WTC11 (cell line): Measurements from ENCODE around the gene SAMD3. TPM values are rescaled to one million over a fixed set of nuclear protein-coding genes. Genes with fewer than 3 reads are reported as not detected.

ENCODE experiments used
- ATAC-seq: fragments of 200-7000 bp; cut with Tn5 transposase; 2 replicates; pipeline ENCODE4 v1.10.0; 2021; ENCODE audit warnings: mild to moderate bottlenecking, moderate library complexity
- CTCF ChIA-PET: fragments of 300-600 bp; sonication (Branson Sonifier 250); formaldehyde crosslinking; loops from one replicate; lab custom pipeline; 2021; ENCODE audit warnings: antibody characterized with exemption; lab: Charles Lee
- POLR2A ChIA-PET: fragments of 350-600 bp; sonication (Branson Sonifier 250); formaldehyde crosslinking; loops from one replicate; lab custom pipeline; 2021; ENCODE audit warnings: antibody characterized with exemption; lab: Charles Lee
- DNase-seq: peaks from one replicate; pipeline ENCODE4 v3.0.0; 2021; ENCODE audit warnings: low spot score
- H3K27ac Mint-ChIP-seq: 2 replicates; pipeline ENCODE4 v1.8.0; 2021; ENCODE audit warnings: mixed read lengths
- H3K27me3 Mint-ChIP-seq: 2 replicates; pipeline ENCODE4 v1.8.0; 2021; ENCODE audit warnings: low read depth, mild to moderate bottlenecking, moderate library complexity, mixed read lengths
- H3K36me3 Mint-ChIP-seq: 2 replicates; pipeline ENCODE4 v1.8.0; 2021; ENCODE audit warnings: mixed read lengths
- H3K4me1 Mint-ChIP-seq: 2 replicates; pipeline ENCODE4 v1.8.0; 2022; ENCODE audit warnings: mixed read lengths
- H3K4me3 Mint-ChIP-seq: 2 replicates; pipeline ENCODE4 v1.8.0; 2021; ENCODE audit warnings: mild to moderate bottlenecking, moderate library complexity, mixed read lengths
- H3K9me3 Mint-ChIP-seq: 2 replicates; pipeline ENCODE4 v1.8.0; 2021; ENCODE audit warnings: mixed read lengths
- ERG ChIP-seq: fragments of 250-450 bp; sonication (Bioruptor Pico); IDR thresholded peaks from 2 replicates; pipeline ENCODE4 v1.8.0; 2021; ENCODE audit warnings: mild to moderate bottlenecking
- GRHL2 ChIP-seq: fragments of 250-450 bp; sonication (Bioruptor Pico); IDR thresholded peaks from 2 replicates; pipeline ENCODE4 v1.8.0; 2022; ENCODE audit warnings: mild to moderate bottlenecking, moderate library complexity; ENCODE audit not compliant: insufficient replicate concordance, severe bottlenecking
- GTF2I ChIP-seq: fragments of 250-450 bp; sonication (Bioruptor Pico); conservative IDR thresholded peaks from 2 replicates; pipeline ENCODE4 v1.4.0; 2021; ENCODE audit warnings: mild to moderate bottlenecking
- JUN ChIP-seq: sonication (generic); formaldehyde crosslinking; IDR thresholded peaks from 2 replicates; pipeline ENCODE4 v1.8.0; 2023; ENCODE audit warnings: mild to moderate bottlenecking, missing genetic modification reagents
- KAT7 ChIP-seq: sonication (generic); formaldehyde crosslinking; IDR thresholded peaks from 2 replicates; pipeline ENCODE4 v1.8.1; 2023; ENCODE audit warnings: missing genetic modification reagents, mild to moderate bottlenecking, borderline replicate concordance
- MXD4 ChIP-seq: fragments of 250-450 bp; sonication (Bioruptor Pico); IDR thresholded peaks from 2 replicates; pipeline ENCODE4 v1.8.0; 2021; ENCODE audit warnings: mild to moderate bottlenecking, moderate library complexity, borderline replicate concordance
- NFATC4 ChIP-seq: fragments of 250-450 bp; sonication (Bioruptor Pico); IDR thresholded peaks from 2 replicates; pipeline ENCODE4 v1.9.0; 2021; ENCODE audit warnings: mild to moderate bottlenecking
- OVOL2 ChIP-seq: fragments of 250-450 bp; sonication (Bioruptor Pico); IDR thresholded peaks from 2 replicates; pipeline ENCODE4 v1.9.0; 2021; ENCODE audit warnings: mild to moderate bottlenecking, borderline replicate concordance
- PREB ChIP-seq: sonication (generic); formaldehyde crosslinking; IDR thresholded peaks from 2 replicates; pipeline ENCODE4 v1.8.1; 2022; ENCODE audit warnings: mild to moderate bottlenecking, missing genetic modification reagents, moderate library complexity, borderline replicate concordance
- SOX15 ChIP-seq: fragments of 250-450 bp; sonication (Bioruptor Pico); IDR thresholded peaks from 2 replicates; pipeline ENCODE4 v1.9.0; 2021; ENCODE audit warnings: mild to moderate bottlenecking
- STAT6 ChIP-seq: sonication (generic); formaldehyde crosslinking; conservative IDR thresholded peaks from 2 replicates; pipeline ENCODE4 v1.8.1; 2023; ENCODE audit warnings: mild to moderate bottlenecking, low read depth, missing genetic modification reagents, moderate library complexity
- TCF7 ChIP-seq: sonication (generic); formaldehyde crosslinking; IDR thresholded peaks from 2 replicates; pipeline ENCODE4 v1.8.0; 2022; ENCODE audit warnings: mild to moderate bottlenecking, low read depth, missing genetic modification reagents, moderate library complexity
- ZBTB43 ChIP-seq: sonication (generic); formaldehyde crosslinking; IDR thresholded peaks from 2 replicates; pipeline ENCODE4 v1.8.1; 2023; ENCODE audit warnings: mild to moderate bottlenecking, missing genetic modification reagents
- ZMAT4 ChIP-seq: fragments of 250-450 bp; sonication (Bioruptor Pico); IDR thresholded peaks from 2 replicates; pipeline ENCODE4 v1.9.0; 2021; ENCODE audit warnings: mild to moderate bottlenecking
- ZNF138 ChIP-seq: sonication (generic); formaldehyde crosslinking; conservative IDR thresholded peaks from 2 replicates; pipeline ENCODE4 v1.8.1; 2022; ENCODE audit warnings: mild to moderate bottlenecking, moderate library complexity, missing genetic modification reagents
- ZNF263 ChIP-seq: sonication (generic); formaldehyde crosslinking; IDR thresholded peaks from 2 replicates; pipeline ENCODE4 v1.8.1; 2022; ENCODE audit warnings: low read depth, mild to moderate bottlenecking, moderate library complexity, missing genetic modification reagents
- total RNA-seq: library from RNA; stranded (reverse); gene quantifications from 3 replicates; pipeline ENCODE4 v1.2.3, GENCODE V29; 2021
- TF ChIP-seq, protein P1 (sequence below): sonication (generic); formaldehyde crosslinking; IDR thresholded peaks from 2 replicates; pipeline ENCODE4 v1.8.1; 2022; ENCODE audit warnings: mild to moderate bottlenecking, moderate library complexity, missing genetic modification reagents
- TF ChIP-seq, protein P2 (sequence below): sonication (generic); formaldehyde crosslinking; IDR thresholded peaks from 2 replicates; pipeline ENCODE4 v1.8.0; 2023; ENCODE audit warnings: mild to moderate bottlenecking, missing genetic modification reagents
- TF ChIP-seq, protein P3 (sequence below): sonication (generic); formaldehyde crosslinking; IDR thresholded peaks from 2 replicates; pipeline ENCODE4 v1.8.0; 2022; ENCODE audit warnings: missing genetic modification reagents

The SAMD3 gene
- total RNA-seq, 1 experiment from 2014 or later: 1.2 TPM

- no peaks in the 10 kb centered on the region for H3K4me1 Mint-ChIP-seq
- no peak overlapping the region for H3K4me3 Mint-ChIP-seq
- TF ChIP-seq ZBTB43 (CRISPR knock-in tag): no peak
- no peak for TF ChIP-seq KAT7 (CRISPR knock-in tag)
- TF ChIP-seq TCF7 (CRISPR knock-in tag): no peak
- TF ChIP-seq NFATC4: no peak
- TF ChIP-seq ERG (CRISPR knock-in tag): no peak
- TF ChIP-seq, protein P1, sequence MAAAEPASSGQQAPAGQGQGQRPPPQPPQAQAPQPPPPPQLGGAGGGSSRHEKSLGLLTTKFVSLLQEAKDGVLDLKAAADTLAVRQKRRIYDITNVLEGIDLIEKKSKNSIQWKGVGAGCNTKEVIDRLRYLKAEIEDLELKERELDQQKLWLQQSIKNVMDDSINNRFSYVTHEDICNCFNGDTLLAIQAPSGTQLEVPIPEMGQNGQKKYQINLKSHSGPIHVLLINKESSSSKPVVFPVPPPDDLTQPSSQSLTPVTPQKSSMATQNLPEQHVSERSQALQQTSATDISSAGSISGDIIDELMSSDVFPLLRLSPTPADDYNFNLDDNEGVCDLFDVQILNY: no peak
- no peak for TF ChIP-seq GRHL2 (CRISPR knock-in tag)
- no peak for TF ChIP-seq ZNF263
- no peak for TF ChIP-seq OVOL2
- TF ChIP-seq ZNF138 (CRISPR knock-in tag): no peak
- TF ChIP-seq ZMAT4 (CRISPR knock-in tag): no peak
- TF ChIP-seq JUN (CRISPR knock-in tag): no peak
- TF ChIP-seq, protein P2, sequence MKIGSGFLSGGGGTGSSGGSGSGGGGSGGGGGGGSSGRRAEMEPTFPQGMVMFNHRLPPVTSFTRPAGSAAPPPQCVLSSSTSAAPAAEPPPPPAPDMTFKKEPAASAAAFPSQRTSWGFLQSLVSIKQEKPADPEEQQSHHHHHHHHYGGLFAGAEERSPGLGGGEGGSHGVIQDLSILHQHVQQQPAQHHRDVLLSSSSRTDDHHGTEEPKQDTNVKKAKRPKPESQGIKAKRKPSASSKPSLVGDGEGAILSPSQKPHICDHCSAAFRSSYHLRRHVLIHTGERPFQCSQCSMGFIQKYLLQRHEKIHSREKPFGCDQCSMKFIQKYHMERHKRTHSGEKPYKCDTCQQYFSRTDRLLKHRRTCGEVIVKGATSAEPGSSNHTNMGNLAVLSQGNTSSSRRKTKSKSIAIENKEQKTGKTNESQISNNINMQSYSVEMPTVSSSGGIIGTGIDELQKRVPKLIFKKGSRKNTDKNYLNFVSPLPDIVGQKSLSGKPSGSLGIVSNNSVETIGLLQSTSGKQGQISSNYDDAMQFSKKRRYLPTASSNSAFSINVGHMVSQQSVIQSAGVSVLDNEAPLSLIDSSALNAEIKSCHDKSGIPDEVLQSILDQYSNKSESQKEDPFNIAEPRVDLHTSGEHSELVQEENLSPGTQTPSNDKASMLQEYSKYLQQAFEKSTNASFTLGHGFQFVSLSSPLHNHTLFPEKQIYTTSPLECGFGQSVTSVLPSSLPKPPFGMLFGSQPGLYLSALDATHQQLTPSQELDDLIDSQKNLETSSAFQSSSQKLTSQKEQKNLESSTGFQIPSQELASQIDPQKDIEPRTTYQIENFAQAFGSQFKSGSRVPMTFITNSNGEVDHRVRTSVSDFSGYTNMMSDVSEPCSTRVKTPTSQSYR: no peak
- TF ChIP-seq SOX15: no peak
- ChIA-PET CTCF (interaction anchor here (0.9 to 1.5 kb wide), 3 partner anchors 10 to 70 kb away, joined by 3 to 4 read pairs (median 4); no protein-coding TSS in a partner anchor), POLR2A (no interaction called here)
- H3K27ac Mint-ChIP-seq: no peak overlapping the region
- peaks cover 12% of the 10 kb centered on the region for H3K9me3 Mint-ChIP-seq
- H3K36me3 Mint-ChIP-seq: 0 out of 2 replicates have a peak, but pooled peaks cover 2% of the 10 kb centered on the region
- no peaks in the 10 kb centered on the region for H3K27me3 Mint-ChIP-seq
- DNase-seq (no peak), ATAC-seq (peak; percentile 79)
Measured at GRCh38 chr6:130223508-130223907, 757 bp upstream of the SAMD3 start.

DNA sequence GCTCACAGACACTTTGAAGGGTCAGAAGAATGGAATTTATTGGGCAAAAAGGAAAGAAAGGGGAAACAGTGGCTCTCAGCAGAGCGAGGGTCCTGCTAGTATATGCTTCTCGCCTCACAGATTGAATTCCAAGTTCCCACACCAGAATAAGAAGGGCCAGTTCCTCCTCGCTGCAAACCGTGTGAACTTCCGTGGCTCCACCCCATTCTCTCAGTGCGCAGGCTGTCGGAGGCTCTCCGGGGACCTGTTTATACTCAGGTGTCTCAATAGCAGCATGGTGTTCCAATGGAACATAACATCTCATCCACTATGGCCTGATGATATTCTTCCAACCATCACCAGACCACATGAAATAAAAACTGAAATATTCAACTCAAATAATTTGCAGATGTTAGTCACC lies 4.6 kb downstream of the SAMD3 start:
- ChIA-PET CTCF (no interaction called here), POLR2A (no interaction called here)
- no peak overlapping the region for H3K4me3 Mint-ChIP-seq
- H3K4me1 Mint-ChIP-seq: peaks cover 18% of the 10 kb centered on the region
- no peaks in the 10 kb centered on the region for H3K27me3 Mint-ChIP-seq
- H3K27ac Mint-ChIP-seq: no peak overlapping the region
- no peaks in the 10 kb centered on the region for H3K9me3 Mint-ChIP-seq
- DNase-seq (no peak), ATAC-seq (no peak)
- H3K36me3 Mint-ChIP-seq: no peaks in the 10 kb centered on the region
- no peak for TF ChIP-seq PREB (CRISPR knock-in tag)
- TF ChIP-seq, protein P3, sequence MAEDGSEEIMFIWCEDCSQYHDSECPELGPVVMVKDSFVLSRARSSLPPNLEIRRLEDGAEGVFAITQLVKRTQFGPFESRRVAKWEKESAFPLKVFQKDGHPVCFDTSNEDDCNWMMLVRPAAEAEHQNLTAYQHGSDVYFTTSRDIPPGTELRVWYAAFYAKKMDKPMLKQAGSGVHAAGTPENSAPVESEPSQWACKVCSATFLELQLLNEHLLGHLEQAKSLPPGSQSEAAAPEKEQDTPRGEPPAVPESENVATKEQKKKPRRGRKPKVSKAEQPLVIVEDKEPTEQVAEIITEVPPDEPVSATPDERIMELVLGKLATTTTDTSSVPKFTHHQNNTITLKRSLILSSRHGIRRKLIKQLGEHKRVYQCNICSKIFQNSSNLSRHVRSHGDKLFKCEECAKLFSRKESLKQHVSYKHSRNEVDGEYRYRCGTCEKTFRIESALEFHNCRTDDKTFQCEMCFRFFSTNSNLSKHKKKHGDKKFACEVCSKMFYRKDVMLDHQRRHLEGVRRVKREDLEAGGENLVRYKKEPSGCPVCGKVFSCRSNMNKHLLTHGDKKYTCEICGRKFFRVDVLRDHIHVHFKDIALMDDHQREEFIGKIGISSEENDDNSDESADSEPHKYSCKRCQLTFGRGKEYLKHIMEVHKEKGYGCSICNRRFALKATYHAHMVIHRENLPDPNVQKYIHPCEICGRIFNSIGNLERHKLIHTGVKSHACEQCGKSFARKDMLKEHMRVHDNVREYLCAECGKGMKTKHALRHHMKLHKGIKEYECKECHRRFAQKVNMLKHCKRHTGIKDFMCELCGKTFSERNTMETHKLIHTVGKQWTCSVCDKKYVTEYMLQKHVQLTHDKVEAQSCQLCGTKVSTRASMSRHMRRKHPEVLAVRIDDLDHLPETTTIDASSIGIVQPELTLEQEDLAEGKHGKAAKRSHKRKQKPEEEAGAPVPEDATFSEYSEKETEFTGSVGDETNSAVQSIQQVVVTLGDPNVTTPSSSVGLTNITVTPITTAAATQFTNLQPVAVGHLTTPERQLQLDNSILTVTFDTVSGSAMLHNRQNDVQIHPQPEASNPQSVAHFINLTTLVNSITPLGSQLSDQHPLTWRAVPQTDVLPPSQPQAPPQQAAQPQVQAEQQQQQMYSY (CRISPR knock-in tag): no peak
- no peak for TF ChIP-seq STAT6 (CRISPR knock-in tag)
- TF ChIP-seq MXD4 (CRISPR knock-in tag): no peak
- no peak for TF ChIP-seq GTF2I
